ENCODE measurements around the gene SPATA2. TPM values are rescaled to one million over a fixed set of nuclear protein-coding genes. Genes with fewer than 3 reads are reported as not detected.

The SPATA2 gene
- total RNA-seq, 1 experiment from 2014 or later = 29.0 TPM

DNA sequence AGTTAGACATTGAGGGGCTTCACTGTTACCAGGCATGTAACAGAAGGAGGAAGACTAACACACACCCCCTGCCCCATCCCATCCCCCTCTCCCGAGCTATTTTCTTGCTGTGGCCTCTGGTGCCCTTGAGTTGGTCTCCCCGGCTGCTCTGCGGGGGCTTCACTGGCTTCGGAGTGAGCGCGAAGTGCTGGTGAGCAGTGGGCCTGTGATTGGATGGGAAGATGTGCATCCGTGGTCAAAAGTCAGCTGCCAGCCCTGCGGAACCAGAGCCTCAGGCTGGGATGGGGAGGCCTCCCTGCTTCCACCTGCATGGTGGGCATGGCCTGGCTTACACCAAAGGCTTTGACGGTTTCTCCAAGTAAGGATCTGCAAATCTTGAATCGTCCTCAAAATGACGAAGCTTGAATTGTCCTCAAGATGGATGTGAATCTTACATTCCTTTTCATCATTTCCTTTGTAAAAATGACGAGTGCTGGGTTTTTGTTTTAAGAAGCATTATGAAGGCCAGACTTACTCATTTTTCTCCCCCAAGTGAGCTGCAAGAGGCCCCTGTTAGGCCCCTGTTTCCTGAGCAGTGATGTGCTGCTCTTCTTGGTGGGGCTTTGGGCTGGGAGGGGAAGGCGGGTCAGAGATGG, 23.7 kb downstream of the SPATA2 start:
- no peaks in the 10 kb centered on the region for H3K4me1 ChIP-seq
- no TSS peak for BruUV-seq (replicated peaks)
- no peaks in the 10 kb centered on the region for H3K27me3 Mint-ChIP-seq (ENCODE audit: insufficient read depth, unreplicated experiment)
- H3K9me3 ChIP-seq = no peaks in the 10 kb centered on the region
- no peaks in the 10 kb centered on the region for H3K27me3 ChIP-seq (replicated peaks; ENCODE audit: control insufficient read depth, insufficient read depth, low read length)
- no peak for DNase-seq
- no peak overlapping the region for H3K4me3 Mint-ChIP-seq (ENCODE audit: unreplicated experiment)
- ChIA-PET CTCF (interaction anchor here (0.6 to 1.4 kb wide), 6 partner anchors 14 to 288 kb away, joined by 3 read pairs; no protein-coding TSS in a partner anchor), POLR2A (interaction anchor here (0.9 kb wide), 1 partner anchor 23 kb away, joined by 3 read pairs; no protein-coding TSS in a partner anchor)
- intact Hi-C loops (cut with micrococcal nuclease; ENCODE audit: unreplicated experiment) = no loop called here
- no peaks in the 10 kb centered on the region for H3K9me3 Mint-ChIP-seq (ENCODE audit: unreplicated experiment)
- peaks cover 28% of the 10 kb centered on the region for H3K36me3 Mint-ChIP-seq (ENCODE audit: insufficient read depth, unreplicated experiment)
- peaks cover 15% of the 10 kb centered on the region for H3K4me1 Mint-ChIP-seq (ENCODE audit: low read depth, unreplicated experiment)
- TF ChIP-seq, protein P1, sequence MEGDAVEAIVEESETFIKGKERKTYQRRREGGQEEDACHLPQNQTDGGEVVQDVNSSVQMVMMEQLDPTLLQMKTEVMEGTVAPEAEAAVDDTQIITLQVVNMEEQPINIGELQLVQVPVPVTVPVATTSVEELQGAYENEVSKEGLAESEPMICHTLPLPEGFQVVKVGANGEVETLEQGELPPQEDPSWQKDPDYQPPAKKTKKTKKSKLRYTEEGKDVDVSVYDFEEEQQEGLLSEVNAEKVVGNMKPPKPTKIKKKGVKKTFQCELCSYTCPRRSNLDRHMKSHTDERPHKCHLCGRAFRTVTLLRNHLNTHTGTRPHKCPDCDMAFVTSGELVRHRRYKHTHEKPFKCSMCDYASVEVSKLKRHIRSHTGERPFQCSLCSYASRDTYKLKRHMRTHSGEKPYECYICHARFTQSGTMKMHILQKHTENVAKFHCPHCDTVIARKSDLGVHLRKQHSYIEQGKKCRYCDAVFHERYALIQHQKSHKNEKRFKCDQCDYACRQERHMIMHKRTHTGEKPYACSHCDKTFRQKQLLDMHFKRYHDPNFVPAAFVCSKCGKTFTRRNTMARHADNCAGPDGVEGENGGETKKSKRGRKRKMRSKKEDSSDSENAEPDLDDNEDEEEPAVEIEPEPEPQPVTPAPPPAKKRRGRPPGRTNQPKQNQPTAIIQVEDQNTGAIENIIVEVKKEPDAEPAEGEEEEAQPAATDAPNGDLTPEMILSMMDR (IDR thresholded peaks at IDR 0.05; ENCODE audit: insufficient read depth in 1 of 2, low read depth in 1 of 2, low read length in 1 of 2, severe bottlenecking in 1 of 2, unreplicated experiment in 1 of 2) = no peak
- H3K27ac Mint-ChIP-seq (ENCODE audit: unreplicated experiment) = no peak overlapping the region
- H3K36me3 ChIP-seq (ENCODE audit: control insufficient read depth, insufficient read depth, low read length) = no peaks in the 10 kb centered on the region; the same call in 1 of the 2 replicates
- H3K4me3 ChIP-seq (ENCODE audit: low read depth, low read length) = no peak overlapping the region

DNA sequence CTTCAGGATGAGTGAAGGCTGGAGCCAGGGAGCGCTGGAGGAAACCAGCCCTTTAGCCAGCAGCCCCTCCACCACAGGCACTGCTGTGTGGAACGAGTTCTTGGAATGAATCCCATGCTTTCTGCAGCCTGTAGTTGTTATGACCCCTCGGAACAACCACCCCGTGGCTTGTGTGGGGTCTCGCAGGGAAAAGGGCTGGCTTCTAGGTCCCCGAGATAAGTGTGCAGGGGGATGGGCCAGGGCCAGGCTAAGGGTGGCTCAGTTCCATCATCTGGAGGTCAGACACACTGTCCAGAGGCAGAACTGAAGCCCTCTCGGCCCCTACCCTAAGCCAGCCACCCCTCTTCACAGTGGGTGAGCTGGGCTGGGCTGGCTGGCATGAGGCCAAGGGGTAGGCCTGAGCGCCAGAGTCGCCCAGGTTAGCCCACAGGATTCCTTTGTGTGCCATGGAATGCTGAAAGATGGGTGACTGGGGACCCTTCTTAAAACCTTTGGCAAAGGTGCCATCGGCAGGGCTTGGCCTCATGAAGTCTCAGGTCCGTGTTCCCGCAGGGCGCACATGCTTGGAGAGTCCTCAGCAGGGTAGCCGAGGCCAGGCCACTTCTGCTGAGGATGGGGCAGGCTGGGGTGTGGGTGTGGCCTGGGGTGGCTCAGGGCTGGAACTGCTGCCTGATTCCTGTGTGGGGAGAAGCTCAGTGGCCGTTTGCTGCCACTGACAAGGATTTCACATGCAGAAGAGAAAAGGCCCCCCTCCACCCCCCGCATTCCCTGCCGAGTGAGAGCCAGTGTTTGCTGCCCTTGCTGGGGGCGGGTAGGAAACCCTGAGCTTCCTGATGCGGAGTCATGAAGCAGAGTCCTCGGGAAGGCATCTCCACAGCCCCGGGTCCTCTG, 24.6 kb downstream of the SPATA2 start:
- peak in 1 of 2 experiments; percentile 54 for DNase-seq
- Mint-ChIP-seq H3K9me3 (ENCODE audit: unreplicated experiment) (no peaks in the 10 kb centered on the region), H3K4me1 (ENCODE audit: low read depth, unreplicated experiment) (peaks cover 15% of the 10 kb centered on the region), H3K27me3 (ENCODE audit: insufficient read depth, unreplicated experiment) (no peaks in the 10 kb centered on the region), H3K4me3 (ENCODE audit: unreplicated experiment) (no peak overlapping the region), H3K36me3 (ENCODE audit: insufficient read depth, unreplicated experiment) (peaks cover 28% of the 10 kb centered on the region), H3K27ac (ENCODE audit: unreplicated experiment) (no peak overlapping the region)
- TF ChIP-seq, protein P1 (IDR thresholded peaks at IDR 0.05; ENCODE audit: insufficient read depth in 1 of 2, low read depth in 1 of 2, low read length in 1 of 2, severe bottlenecking in 1 of 2, unreplicated experiment in 1 of 2) = no peak
- intact Hi-C loops (cut with micrococcal nuclease; ENCODE audit: unreplicated experiment) = no loop called here
- Histone ChIP-seq H3K27me3 (replicated peaks; ENCODE audit: control insufficient read depth, insufficient read depth, low read length) (no peaks in the 10 kb centered on the region), H3K9me3 (no peaks in the 10 kb centered on the region), H3K4me3 (ENCODE audit: low read depth, low read length) (no peak overlapping the region), H3K4me1 (no peaks in the 10 kb centered on the region), H3K36me3 (ENCODE audit: control insufficient read depth, insufficient read depth, low read length) (no peaks in the 10 kb centered on the region; the same call in 1 of the 2 replicates)
- BruUV-seq (replicated peaks) = no TSS peak
- POLR2A ChIA-PET = no interaction called here
- CTCF ChIA-PET = interaction anchor here (0.6 to 1.4 kb wide), 6 partner anchors 13 to 287 kb away, joined by 3 read pairs; no protein-coding TSS in a partner anchor

DNA sequence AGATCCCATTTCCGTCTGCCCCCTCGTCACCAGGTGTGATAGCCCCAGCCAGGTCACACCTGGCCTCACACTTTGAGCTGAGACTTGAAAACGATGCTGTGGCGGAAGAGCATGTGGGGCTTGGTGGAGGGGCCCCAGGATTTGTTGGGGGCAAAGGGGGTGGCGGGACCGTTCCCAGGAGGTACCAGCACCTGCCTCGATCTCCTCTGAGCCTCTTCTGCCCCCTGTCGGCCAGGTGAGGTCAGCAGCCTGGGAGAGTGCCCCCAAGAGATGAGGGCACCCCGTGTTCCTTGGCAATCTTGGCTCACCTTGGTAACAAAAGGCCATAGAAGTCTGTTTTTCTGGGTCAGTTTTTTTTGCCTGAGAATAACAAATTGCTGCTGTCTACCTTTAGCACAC, 25.4 kb downstream of the SPATA2 start:
- H3K4me1 ChIP-seq = no peaks in the 10 kb centered on the region
- no TSS peak for BruUV-seq (replicated peaks)
- no peaks in the 10 kb centered on the region for H3K9me3 Mint-ChIP-seq (ENCODE audit: unreplicated experiment)
- TF ChIP-seq, protein P1 (IDR thresholded peaks at IDR 0.05; ENCODE audit: insufficient read depth in 1 of 2, low read depth in 1 of 2, low read length in 1 of 2, severe bottlenecking in 1 of 2, unreplicated experiment in 1 of 2) = no peak
- POLR2A ChIA-PET = interaction anchor here (0.6 kb wide), 1 partner anchor 27 kb away, joined by 9 read pairs; no protein-coding TSS in a partner anchor
- CTCF ChIA-PET = interaction anchor here (1.0 to 2.0 kb wide), 2 partner anchors 11 to 280 kb away, joined by 3 to 24 read pairs; no protein-coding TSS in a partner anchor
- no peak overlapping the region for H3K27ac Mint-ChIP-seq (ENCODE audit: unreplicated experiment)
- H3K4me1 Mint-ChIP-seq (ENCODE audit: low read depth, unreplicated experiment) = peaks cover 15% of the 10 kb centered on the region
- H3K27me3 Mint-ChIP-seq (ENCODE audit: insufficient read depth, unreplicated experiment) = no peaks in the 10 kb centered on the region
- no peak overlapping the region for H3K4me3 Mint-ChIP-seq (ENCODE audit: unreplicated experiment)
- H3K36me3 Mint-ChIP-seq (ENCODE audit: insufficient read depth, unreplicated experiment) = peaks cover 28% of the 10 kb centered on the region
- DNase-seq = no peak
- no peaks in the 10 kb centered on the region; the same call in 1 of the 2 replicates for H3K36me3 ChIP-seq (ENCODE audit: control insufficient read depth, insufficient read depth, low read length)
- H3K27me3 ChIP-seq (replicated peaks; ENCODE audit: control insufficient read depth, insufficient read depth, low read length) = no peaks in the 10 kb centered on the region
- H3K4me3 ChIP-seq (ENCODE audit: low read depth, low read length) = no peak overlapping the region
- intact Hi-C loops (cut with micrococcal nuclease; ENCODE audit: unreplicated experiment) = no loop called here
- no peaks in the 10 kb centered on the region for H3K9me3 ChIP-seq

Measured in Caco-2 (cell line).